B cell (primary cell): ENCODE results near the gene ZFYVE16.

Experiments
- CTCF ChIP-seq: fragments of 200-600 bp; IDR thresholded peaks from one replicate; pipeline ENCODE4 v1.8.0; 2022; ENCODE audit warnings: antibody characterized with exemption, mild to moderate bottlenecking
- EZH2 ChIP-seq: IDR thresholded peaks from 2 replicates; pipeline ENCODE4 v1.6.1; 2012; ENCODE audit warnings: borderline replicate concordance, low read depth, mild to moderate bottlenecking, moderate library complexity, low read length; ENCODE audit not compliant: insufficient read depth, poor library complexity, severe bottlenecking

- no peak for TF ChIP-seq CTCF
- no peak for TF ChIP-seq EZH2
Observed at GRCh38 chr5:80480354-80480753, 72.5 kb downstream of the ZFYVE16 start.
